ENCODE results near the gene KIAA1958. TPM values are rescaled to one million over a fixed set of nuclear protein-coding genes. Genes with fewer than 3 reads are reported as not detected.
A peak's percentile ranks its signal among the peaks of the same experiment; 100 is the strongest.
"Not testable (repeated sequence)": the region's sequence is repeated elsewhere in the genome, so short reads cannot be mapped to it uniquely, and the experiment has no call there.

Gene KIAA1958
- total RNA-seq, 1 donor from 2014 or later, result 14.2 TPM

DNA sequence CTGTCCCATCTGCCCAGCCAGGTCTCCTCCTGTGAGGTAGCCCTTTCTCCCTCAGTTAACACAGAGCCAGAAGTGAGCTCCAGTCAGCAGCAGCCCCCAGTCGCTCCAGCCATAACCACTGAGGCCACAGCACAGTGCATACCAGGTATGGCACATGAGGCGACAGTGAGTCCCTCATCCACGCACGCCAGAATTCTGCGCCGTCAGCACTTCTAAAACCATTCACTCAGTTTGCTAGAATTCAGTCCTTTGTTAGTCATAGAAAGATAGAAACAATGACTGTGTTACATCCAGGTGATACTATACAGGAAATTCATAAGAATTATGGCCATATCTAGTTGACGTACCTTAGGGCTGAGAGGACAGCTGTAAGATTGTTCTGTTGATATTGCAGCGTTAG, 88.5 kb downstream of the KIAA1958 start:
- Histone ChIP-seq H3K4me1 (peaks cover 6% of the 10 kb centered on the region), H3K27ac (no peak overlapping the region), H3K4me3 (no peak overlapping the region), H3K27me3 (no peaks in the 10 kb centered on the region), H3K36me3 (no peaks in the 10 kb centered on the region), H3K9me3 (no peaks in the 10 kb centered on the region)
- TF ChIP-seq, protein P1, sequence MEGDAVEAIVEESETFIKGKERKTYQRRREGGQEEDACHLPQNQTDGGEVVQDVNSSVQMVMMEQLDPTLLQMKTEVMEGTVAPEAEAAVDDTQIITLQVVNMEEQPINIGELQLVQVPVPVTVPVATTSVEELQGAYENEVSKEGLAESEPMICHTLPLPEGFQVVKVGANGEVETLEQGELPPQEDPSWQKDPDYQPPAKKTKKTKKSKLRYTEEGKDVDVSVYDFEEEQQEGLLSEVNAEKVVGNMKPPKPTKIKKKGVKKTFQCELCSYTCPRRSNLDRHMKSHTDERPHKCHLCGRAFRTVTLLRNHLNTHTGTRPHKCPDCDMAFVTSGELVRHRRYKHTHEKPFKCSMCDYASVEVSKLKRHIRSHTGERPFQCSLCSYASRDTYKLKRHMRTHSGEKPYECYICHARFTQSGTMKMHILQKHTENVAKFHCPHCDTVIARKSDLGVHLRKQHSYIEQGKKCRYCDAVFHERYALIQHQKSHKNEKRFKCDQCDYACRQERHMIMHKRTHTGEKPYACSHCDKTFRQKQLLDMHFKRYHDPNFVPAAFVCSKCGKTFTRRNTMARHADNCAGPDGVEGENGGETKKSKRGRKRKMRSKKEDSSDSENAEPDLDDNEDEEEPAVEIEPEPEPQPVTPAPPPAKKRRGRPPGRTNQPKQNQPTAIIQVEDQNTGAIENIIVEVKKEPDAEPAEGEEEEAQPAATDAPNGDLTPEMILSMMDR (IDR thresholded peaks at IDR 0.05), result no peak
- intact Hi-C loops (cut with DNase I), result no loop called here
- no peak for DNase-seq
- ATAC-seq, result no peak

DNA sequence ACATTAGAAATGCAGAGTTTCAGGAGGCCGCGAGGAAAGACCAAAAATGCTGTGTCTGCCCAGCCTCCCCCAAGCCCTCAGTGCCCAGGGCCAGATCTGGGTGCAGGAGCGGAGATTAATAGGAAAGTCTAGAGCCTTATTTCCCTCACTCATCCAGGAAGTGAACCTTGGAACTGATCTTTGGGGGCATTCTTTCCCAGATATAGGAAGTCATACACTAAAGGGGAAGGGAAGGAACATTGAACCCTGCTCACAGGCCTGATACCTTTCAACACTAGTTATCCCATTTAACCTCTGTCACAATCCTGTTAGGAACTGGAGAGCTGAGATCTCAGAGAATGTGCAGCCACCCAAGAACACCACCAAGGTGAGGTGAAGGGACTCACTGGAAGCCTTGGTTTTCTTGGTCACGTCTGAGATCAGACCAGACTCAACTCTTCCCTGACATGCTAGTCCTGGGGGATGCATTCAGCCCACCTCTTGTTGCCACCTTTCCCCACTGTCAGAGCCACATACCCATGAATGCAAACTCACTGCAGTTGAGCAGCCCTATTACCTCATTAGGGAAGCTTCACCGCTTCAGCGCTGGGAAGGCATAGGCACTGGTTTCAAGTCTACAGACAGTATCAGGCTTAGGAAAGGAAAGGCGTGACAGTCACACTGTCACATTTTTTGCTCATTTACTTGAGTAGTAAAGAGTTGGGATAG, 95.0 kb downstream of the KIAA1958 start:
- no peak overlapping the region for H3K4me3 ChIP-seq
- H3K9me3 ChIP-seq, result no peaks in the 10 kb centered on the region
- no peaks in the 10 kb centered on the region for H3K36me3 ChIP-seq
- no peak overlapping the region for H3K27ac ChIP-seq
- intact Hi-C loops (cut with DNase I), result no loop called here
- TF ChIP-seq, protein P1 (IDR thresholded peaks at IDR 0.05), result no peak
- no peak for ATAC-seq
- H3K27me3 ChIP-seq, result no peaks in the 10 kb centered on the region
- H3K4me1 ChIP-seq, result no peaks in the 10 kb centered on the region
- no peak for DNase-seq

DNA sequence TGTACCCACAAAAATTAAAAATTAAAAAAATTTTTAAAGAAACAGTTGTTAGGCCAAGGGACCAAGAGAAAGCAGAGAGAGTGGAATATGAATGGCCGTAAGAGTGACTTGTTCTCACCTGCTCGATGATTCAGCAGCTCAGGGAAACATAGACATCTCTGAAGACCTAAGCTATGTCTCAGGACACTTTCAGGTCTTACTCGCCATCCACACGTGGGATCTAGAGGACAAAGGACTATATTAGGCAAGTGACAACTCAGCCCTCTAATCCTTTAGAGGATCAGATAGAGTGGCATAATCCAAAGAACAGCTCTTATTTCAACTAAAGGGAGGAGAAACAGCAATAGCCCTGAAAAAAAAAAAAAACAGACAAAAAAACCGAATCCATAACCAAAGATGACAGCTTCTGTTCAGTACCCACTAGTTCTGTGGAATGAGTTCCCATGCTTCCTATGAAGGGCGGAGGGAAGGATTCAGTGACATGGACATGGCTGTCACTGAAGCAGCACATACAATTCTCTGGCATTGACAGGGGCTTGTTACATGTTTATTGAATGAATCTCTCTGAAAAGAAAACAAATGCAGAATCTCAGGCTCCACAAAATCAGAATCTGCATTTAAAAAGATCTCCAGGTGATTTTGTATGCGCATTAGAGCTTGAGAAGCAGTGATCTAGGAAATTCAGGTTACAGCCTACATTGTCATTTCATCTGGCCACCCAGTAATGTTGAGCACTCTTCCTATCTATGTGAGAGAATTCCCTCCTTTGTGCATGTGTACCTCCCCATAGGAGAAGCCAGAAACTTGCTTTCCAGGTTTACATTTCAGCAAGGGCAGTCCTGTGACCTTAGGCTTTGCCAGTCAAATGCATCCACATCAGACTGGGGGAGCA, 96.0 kb downstream of the KIAA1958 start:
- intact Hi-C loops (cut with DNase I), result no loop called here
- no peak for ATAC-seq

DNA sequence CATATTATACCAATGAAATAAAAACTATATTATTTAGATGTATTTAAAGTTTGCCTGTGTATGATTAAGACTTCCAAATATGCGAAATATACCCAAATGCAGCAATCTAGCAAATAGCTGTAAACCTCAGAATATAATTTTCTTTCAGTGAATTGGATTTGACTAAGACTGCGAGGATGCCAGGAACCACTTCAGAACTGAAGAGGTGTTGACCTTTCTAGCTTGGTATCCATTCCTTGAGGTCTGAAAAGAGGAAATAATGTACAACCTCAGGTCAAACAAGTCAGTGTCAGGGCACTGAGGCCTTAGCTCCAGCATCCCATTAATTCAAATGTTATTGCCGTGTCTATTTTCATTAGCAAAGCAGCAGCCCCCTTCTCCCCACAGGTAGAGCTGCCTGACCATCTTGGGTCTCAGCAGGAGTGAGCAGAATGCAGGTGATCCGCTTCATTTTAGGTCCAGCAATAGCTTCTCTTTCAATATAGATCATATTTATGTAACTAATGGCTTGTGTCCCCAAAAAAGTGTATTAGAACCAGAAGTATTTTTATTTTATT, 100.0 kb downstream of the KIAA1958 start:
- no peak for DNase-seq
- Histone ChIP-seq H3K27ac (no peak overlapping the region), H3K27me3 (no peaks in the 10 kb centered on the region), H3K4me3 (no peak overlapping the region), H3K4me1 (no peaks in the 10 kb centered on the region), H3K9me3 (no peaks in the 10 kb centered on the region), H3K36me3 (no peaks in the 10 kb centered on the region)
- intact Hi-C loops (cut with DNase I), result no loop called here
- ATAC-seq, result peak; percentile 53
- TF ChIP-seq, protein P1 (IDR thresholded peaks at IDR 0.05), result no peak

More for the DNA sequence above, 96.0 kb downstream of the KIAA1958 start:
- H3K4me3 ChIP-seq, result no peak overlapping the region
- H3K27ac ChIP-seq, result no peak overlapping the region
- no peaks in the 10 kb centered on the region for H3K36me3 ChIP-seq
- DNase-seq, result no peak
- H3K27me3 ChIP-seq, result no peaks in the 10 kb centered on the region
- no peaks in the 10 kb centered on the region for H3K9me3 ChIP-seq
- TF ChIP-seq, protein P1 (IDR thresholded peaks at IDR 0.05), result no peak
- H3K4me1 ChIP-seq, result no peaks in the 10 kb centered on the region

DNA sequence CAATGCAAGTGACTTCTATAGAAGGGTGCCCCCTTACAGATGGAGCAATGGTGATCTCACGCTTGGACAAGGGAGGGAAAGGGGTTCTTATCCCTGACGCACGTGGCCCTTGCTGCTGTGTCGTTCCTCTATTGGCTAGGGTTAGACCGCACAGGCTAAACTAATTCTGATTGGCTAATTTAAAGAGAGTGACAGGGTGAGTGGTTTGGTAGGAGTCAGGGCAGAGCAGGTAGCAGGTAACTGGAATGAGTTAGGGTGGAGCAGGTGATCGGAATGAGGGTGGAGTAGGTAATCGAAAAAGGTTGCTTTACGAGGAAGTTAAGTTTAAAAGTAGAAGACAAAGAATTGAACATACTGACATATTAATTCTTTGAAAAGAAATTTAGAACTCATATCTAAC, 105.2 kb downstream of the KIAA1958 start:
- H3K4me3 ChIP-seq; H3K27ac ChIP-seq; ATAC-seq; H3K36me3 ChIP-seq; H3K4me1 ChIP-seq; H3K9me3 ChIP-seq; H3K27me3 ChIP-seq; DNase-seq; intact Hi-C loops (cut with DNase I): not testable (repeated sequence)

DNA sequence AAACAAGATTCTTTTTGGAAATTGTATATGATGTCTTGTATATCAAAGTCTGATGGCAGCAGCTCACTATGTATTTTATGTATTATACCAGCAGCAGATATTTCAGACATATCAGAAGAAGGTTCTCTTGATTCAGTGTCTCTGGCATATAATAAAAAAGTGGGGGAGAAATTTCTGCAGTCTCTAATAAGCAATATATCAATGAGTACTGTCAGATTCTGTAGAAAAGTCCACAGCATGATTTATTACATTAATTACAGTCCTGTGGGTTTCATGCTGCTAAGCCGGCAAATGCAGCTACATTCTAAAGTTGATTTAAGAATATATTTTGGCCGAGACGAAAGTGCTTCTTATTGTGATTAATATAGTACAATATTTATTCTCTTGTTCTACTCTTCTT, 113.1 kb downstream of the KIAA1958 start:
- Histone ChIP-seq H3K4me1 (no peaks in the 10 kb centered on the region), H3K27ac (no peak overlapping the region), H3K4me3 (no peak overlapping the region), H3K9me3 (no peaks in the 10 kb centered on the region), H3K36me3 (no peaks in the 10 kb centered on the region), H3K27me3 (no peaks in the 10 kb centered on the region)
- TF ChIP-seq, protein P1 (IDR thresholded peaks at IDR 0.05), result no peak
- ATAC-seq (no peak), DNase-seq (no peak)
- intact Hi-C loops (cut with DNase I), result no loop called here
